ENCODE measurements around the gene NOBOX.
"Not testable (repeated sequence)": the region's sequence is repeated elsewhere in the genome, so short reads cannot be mapped to it uniquely, and the experiment has no call there.

DNA sequence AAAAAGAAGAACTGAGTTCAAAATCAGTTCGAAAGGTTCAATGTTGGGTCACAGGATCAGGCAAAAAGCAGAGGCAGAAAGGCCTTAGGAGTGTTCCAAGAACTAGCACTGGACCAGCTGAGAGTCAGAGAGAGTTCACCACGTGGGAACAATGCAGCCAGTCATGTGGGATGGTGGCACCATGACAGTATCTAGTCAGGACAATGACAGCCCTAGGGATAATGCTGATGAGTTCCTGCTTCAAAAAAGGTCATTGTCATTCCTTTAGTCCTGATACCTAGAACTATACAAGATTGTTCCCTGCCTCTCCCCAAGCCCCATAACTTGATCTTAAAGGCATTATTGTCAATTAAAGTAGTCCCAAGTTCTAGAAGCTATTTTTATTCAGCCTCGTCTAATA, 51.8 kb downstream of the NOBOX start:
- TF ChIP-seq, protein P1, sequence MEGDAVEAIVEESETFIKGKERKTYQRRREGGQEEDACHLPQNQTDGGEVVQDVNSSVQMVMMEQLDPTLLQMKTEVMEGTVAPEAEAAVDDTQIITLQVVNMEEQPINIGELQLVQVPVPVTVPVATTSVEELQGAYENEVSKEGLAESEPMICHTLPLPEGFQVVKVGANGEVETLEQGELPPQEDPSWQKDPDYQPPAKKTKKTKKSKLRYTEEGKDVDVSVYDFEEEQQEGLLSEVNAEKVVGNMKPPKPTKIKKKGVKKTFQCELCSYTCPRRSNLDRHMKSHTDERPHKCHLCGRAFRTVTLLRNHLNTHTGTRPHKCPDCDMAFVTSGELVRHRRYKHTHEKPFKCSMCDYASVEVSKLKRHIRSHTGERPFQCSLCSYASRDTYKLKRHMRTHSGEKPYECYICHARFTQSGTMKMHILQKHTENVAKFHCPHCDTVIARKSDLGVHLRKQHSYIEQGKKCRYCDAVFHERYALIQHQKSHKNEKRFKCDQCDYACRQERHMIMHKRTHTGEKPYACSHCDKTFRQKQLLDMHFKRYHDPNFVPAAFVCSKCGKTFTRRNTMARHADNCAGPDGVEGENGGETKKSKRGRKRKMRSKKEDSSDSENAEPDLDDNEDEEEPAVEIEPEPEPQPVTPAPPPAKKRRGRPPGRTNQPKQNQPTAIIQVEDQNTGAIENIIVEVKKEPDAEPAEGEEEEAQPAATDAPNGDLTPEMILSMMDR (IDR thresholded peaks at IDR 0.05) = not testable (repeated sequence)
- not testable (repeated sequence) for TF ChIP-seq EP300, POLR2A (IDR thresholded peaks at IDR 0.05)

All from suprapubic skin (tissue), 3 donors.